ENCODE results near the gene GPAM. TPM values are rescaled to one million over a fixed set of nuclear protein-coding genes. Genes with fewer than 3 reads are reported as not detected.
A peak's percentile ranks its signal among the peaks of the same experiment; 100 is the strongest.

GPAM gene
- total and polyA plus RNA-seq, 9 of the 15 experiments (the other 6 are each of a cell fraction or from before 2014, with no cell fraction given): 3.5 to 7.5 (median 5.5) TPM

DNA sequence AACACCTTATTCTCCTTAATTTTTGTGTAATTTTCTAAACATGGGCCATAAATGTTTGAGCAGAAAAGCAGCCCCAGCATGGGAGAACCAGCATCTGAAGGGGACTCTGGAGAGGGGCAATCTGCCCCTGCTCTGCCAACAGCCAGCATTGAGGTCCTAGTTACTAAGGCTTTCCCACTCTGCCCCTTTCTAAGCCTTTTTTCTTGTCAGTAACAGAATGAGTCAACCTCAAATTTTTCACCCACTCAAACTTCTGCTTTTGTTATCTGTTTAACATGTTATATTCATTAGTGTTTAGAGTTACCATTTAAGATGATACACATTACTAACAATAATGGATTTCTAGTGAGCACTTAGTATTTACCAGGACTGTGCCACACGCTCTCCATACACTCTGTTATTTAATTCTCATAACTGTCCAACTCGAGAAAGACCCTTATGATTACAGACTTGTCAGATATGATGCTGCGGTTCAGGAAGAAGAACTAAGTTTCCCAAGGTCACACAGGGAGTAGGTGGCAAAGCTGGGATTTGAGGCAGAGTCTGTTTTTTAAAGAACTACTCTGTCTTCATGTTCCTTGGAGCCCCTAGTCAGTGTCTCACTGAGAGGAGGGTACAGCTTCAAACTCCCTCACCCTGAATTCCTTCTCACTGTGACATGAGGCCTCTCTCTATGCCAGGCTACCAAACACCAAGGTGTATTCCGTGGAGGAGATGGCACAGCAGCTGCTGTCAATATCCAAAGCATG is 19.9 kb upstream of the GPAM start (continued):
- TF ChIP-seq, protein P1, sequence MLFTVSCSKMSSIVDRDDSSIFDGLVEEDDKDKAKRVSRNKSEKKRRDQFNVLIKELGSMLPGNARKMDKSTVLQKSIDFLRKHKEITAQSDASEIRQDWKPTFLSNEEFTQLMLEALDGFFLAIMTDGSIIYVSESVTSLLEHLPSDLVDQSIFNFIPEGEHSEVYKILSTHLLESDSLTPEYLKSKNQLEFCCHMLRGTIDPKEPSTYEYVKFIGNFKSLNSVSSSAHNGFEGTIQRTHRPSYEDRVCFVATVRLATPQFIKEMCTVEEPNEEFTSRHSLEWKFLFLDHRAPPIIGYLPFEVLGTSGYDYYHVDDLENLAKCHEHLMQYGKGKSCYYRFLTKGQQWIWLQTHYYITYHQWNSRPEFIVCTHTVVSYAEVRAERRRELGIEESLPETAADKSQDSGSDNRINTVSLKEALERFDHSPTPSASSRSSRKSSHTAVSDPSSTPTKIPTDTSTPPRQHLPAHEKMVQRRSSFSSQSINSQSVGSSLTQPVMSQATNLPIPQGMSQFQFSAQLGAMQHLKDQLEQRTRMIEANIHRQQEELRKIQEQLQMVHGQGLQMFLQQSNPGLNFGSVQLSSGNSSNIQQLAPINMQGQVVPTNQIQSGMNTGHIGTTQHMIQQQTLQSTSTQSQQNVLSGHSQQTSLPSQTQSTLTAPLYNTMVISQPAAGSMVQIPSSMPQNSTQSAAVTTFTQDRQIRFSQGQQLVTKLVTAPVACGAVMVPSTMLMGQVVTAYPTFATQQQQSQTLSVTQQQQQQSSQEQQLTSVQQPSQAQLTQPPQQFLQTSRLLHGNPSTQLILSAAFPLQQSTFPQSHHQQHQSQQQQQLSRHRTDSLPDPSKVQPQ (CRISPR knock-in tag; IDR thresholded peaks at IDR 0.05; ENCODE audit: borderline replicate concordance): no peak
- TF ChIP-seq CBX3 (IDR thresholded peaks at IDR 0.05; ENCODE audit: borderline replicate concordance in 1 of 2, low read length in 2 of 2) (no peak), HNRNPUL1 (IDR thresholded peaks at IDR 0.05; ENCODE audit: low read length) (no peak)

DNA sequence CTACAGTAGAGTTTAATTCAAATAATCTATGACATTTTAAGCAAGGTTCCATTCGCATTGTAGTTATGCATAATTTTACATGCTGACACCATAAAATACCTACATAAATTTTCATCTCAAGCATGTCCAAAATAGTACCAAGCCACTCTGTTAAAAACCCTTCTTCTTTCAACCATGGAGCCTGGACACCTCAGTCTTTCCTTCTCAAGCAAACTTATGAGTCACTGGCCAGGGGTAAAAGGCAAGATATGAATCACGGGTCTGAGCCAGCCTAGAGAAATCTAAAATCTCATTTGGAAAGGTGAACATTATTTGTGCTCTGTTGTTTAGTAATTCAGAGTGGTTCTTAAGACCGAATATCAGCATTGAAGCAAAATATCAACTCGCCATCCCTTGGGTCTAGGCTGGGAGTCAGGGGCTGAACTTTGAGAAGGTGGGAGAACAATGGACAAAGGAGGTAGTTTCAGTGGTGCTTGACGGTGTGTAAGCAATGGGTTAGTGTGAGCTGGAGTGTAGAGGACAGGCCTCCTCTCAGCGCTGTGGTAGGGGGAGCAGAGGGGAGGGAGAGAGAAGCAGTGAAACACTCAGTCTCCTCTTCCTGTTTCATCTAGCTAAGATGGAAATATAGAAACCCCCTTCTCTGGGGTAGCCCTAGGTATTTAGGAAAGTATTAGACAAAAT is 19.1 kb upstream of the GPAM start:
- Histone ChIP-seq H3K27ac (ENCODE audit: extremely low read depth, low read depth, low read length) (no peak overlapping the region), H3K9ac (ENCODE audit: insufficient read depth in 1 of 2, low read depth in 2 of 2, low read length in 2 of 2) (no peak overlapping the region), H3K9me1 (ENCODE audit: control insufficient read depth, insufficient read depth, low read length) (no peaks in the 10 kb centered on the region), H4K20me1 (replicated peaks; ENCODE audit: control insufficient read depth, insufficient read depth, low read length) (no peaks in the 10 kb centered on the region), H3K36me3 (ENCODE audit: control insufficient read depth, insufficient read depth, low read length) (no peaks in the 10 kb centered on the region), H3K4me1 (replicated peaks in 1 of 2; ENCODE audit: control insufficient read depth in 2 of 2, insufficient read depth in 2 of 2, low read length in 2 of 2) (no peaks in the 10 kb centered on the region; a peak in 1 of 5 replicates), H3K27me3 (ENCODE audit: control insufficient read depth in 2 of 2, insufficient read depth in 2 of 2, low read length in 2 of 2) (no peaks in the 10 kb centered on the region), H3K4me3 (no peak overlapping the region), H2AFZ (ENCODE audit: low read depth, low read length) (no peak overlapping the region), H3K9me3 (replicated peaks; ENCODE audit: control insufficient read depth, insufficient read depth, low read depth, low read length) (no peaks in the 10 kb centered on the region), H3K4me2 (ENCODE audit: insufficient read depth, low read length) (no peak overlapping the region), H3K79me2 (ENCODE audit: control insufficient read depth, insufficient read depth, low read length) (no peaks in the 10 kb centered on the region)
- WGBS (ENCODE audit: insufficient coverage, low coverage, missing lambda C conversion rate): 6% methylated on average over 5 of the region's 6 CpGs
- no TSS peak for BruUV-seq (replicated peaks)
- ATAC-seq (no peak), FAIRE-seq (no peak), DNase-seq (ENCODE audit: extremely low read depth in 1 of 4, low spot score in 3 of 4) (no peak)
- CTCF ChIA-PET (ENCODE audit: low intra/inter-chr PET ratio): no interaction called here
- intact Hi-C loops (cut with micrococcal nuclease) (no loop called here), in situ Hi-C loops (cut with MboI) (no loop called here)
- POLR2A ChIA-PET: interaction anchor here (1.0 kb wide), 1 partner anchor 23 kb away, joined by 3 read pairs; no protein-coding TSS in a partner anchor
- 0 out of 2 replicates have a peak, but pooled peaks have one; percentile 15 for TF ChIP-seq FOSL1 (tag; conservative IDR thresholded peaks at IDR 0.05)
- TF ChIP-seq, protein P2, sequence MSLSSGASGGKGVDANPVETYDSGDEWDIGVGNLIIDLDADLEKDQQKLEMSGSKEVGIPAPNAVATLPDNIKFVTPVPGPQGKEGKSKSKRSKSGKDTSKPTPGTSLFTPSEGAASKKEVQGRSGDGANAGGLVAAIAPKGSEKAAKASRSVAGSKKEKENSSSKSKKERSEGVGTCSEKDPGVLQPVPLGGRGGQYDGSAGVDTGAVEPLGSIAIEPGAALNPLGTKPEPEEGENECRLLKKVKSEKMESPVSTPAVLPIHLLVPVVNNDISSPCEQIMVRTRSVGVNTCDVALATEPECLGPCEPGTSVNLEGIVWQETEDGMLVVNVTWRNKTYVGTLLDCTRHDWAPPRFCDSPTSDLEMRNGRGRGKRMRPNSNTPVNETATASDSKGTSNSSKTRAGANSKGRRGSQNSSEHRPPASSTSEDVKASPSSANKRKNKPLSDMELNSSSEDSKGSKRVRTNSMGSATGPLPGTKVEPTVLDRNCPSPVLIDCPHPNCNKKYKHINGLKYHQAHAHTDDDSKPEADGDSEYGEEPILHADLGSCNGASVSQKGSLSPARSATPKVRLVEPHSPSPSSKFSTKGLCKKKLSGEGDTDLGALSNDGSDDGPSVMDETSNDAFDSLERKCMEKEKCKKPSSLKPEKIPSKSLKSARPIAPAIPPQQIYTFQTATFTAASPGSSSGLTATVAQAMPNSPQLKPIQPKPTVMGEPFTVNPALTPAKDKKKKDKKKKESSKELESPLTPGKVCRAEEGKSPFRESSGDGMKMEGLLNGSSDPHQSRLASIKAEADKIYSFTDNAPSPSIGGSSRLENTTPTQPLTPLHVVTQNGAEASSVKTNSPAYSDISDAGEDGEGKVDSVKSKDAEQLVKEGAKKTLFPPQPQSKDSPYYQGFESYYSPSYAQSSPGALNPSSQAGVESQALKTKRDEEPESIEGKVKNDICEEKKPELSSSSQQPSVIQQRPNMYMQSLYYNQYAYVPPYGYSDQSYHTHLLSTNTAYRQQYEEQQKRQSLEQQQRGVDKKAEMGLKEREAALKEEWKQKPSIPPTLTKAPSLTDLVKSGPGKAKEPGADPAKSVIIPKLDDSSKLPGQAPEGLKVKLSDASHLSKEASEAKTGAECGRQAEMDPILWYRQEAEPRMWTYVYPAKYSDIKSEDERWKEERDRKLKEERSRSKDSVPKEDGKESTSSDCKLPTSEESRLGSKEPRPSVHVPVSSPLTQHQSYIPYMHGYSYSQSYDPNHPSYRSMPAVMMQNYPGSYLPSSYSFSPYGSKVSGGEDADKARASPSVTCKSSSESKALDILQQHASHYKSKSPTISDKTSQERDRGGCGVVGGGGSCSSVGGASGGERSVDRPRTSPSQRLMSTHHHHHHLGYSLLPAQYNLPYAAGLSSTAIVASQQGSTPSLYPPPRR (CRISPR knock-in tag; IDR thresholded peaks at IDR 0.05; ENCODE audit: borderline replicate concordance): no peak
- TF ChIP-seq, protein P3, sequence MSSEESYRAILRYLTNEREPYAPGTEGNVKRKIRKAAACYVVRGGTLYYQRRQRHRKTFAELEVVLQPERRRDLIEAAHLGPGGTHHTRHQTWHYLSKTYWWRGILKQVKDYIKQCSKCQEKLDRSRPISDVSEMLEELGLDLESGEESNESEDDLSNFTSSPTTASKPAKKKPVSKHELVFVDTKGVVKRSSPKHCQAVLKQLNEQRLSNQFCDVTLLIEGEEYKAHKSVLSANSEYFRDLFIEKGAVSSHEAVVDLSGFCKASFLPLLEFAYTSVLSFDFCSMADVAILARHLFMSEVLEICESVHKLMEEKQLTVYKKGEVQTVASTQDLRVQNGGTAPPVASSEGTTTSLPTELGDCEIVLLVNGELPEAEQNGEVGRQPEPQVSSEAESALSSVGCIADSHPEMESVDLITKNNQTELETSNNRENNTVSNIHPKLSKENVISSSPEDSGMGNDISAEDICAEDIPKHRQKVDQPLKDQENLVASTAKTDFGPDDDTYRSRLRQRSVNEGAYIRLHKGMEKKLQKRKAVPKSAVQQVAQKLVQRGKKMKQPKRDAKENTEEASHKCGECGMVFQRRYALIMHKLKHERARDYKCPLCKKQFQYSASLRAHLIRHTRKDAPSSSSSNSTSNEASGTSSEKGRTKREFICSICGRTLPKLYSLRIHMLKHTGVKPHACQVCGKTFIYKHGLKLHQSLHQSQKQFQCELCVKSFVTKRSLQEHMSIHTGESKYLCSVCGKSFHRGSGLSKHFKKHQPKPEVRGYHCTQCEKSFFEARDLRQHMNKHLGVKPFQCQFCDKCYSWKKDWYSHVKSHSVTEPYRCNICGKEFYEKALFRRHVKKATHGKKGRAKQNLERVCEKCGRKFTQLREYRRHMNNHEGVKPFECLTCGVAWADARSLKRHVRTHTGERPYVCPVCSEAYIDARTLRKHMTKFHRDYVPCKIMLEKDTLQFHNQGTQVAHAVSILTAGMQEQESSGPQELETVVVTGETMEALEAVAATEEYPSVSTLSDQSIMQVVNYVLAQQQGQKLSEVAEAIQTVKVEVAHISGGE (CRISPR knock-in tag; IDR thresholded peaks at IDR 0.05): no peak

All from K562 (cell line).